IMR-90 (cell line): ENCODE results near the gene EVPL. TPM values are rescaled to one million over a fixed set of nuclear protein-coding genes. Genes with fewer than 3 reads are reported as not detected.

Experiments used
- ATAC-seq: fragments of 200-7000 bp; cut with Tn5 transposase; 2 replicates; pipeline ENCODE4 v1.9.1; 2020; ENCODE audit warnings: low read depth, mild to moderate bottlenecking, moderate library complexity
- BruUV-seq: library from RNA; stranded (reverse); fragments of 400-500 nt; replicated peaks from 2 replicates; lab custom pipeline; 2021; lab: Mats Ljungman, UMichigan
- CTCF ChIA-PET: fragments of 300-600 bp; formaldehyde crosslinking; extraction: SDS; loops from one replicate; lab custom pipeline; 2021; ENCODE audit warnings: antibody characterized with exemption; lab: Yijun Ruan, JAX
- POLR2A ChIA-PET: fragments of 300-600 bp; sonication (Branson Sonifier 250); formaldehyde crosslinking; loops from one replicate; lab custom pipeline; 2022; ENCODE audit warnings: antibody characterized with exemption; ENCODE audit not compliant: unreplicated experiment; lab: Charles Lee
- DNase-seq: peaks from one replicate; pipeline ENCODE4 v3.0.0; 2013
- H2AFZ ChIP-seq: replicated peaks from 2 replicates; pipeline ENCODE3; 2013; ENCODE audit warnings: low read length, mild to moderate bottlenecking; ENCODE audit not compliant: poor library complexity
- H2AK5ac ChIP-seq: 2 replicates; pipeline ENCODE4 v1.6.1; 2013; ENCODE audit warnings: low read depth, low read length, inconsistent platforms
- H2AK9ac ChIP-seq: replicated peaks from 2 replicates; pipeline ENCODE3; 2013; ENCODE audit warnings: mild to moderate bottlenecking, low read depth, low read length, moderate library complexity; ENCODE audit not compliant: poor library complexity
- H2BK120ac ChIP-seq: 2 replicates; pipeline ENCODE4 v1.6.1; 2013; ENCODE audit warnings: low read depth, low read length, inconsistent platforms
- H2BK15ac ChIP-seq: 3 replicates; pipeline ENCODE4 v1.6.1; 2013; ENCODE audit warnings: low read depth, low read length, inconsistent platforms
- H2BK20ac ChIP-seq: 2 replicates; pipeline ENCODE4 v1.6.1; 2013; ENCODE audit warnings: low read depth, mild to moderate bottlenecking, inconsistent platforms, low read length, moderate library complexity
- H2BK5ac ChIP-seq: 2 replicates; pipeline ENCODE4 v1.6.1; 2013; ENCODE audit warnings: mild to moderate bottlenecking, low read depth, low read length, inconsistent platforms; ENCODE audit not compliant: poor library complexity, severe bottlenecking
- H3K14ac ChIP-seq: replicated peaks from 2 replicates; pipeline ENCODE4 v1.6.1; 2013; ENCODE audit warnings: low read depth, low read length, inconsistent platforms
- H3K18ac ChIP-seq: 2 replicates; pipeline ENCODE4 v1.6.1; 2013; ENCODE audit warnings: low read depth, low read length, control low read depth
- H3K23ac ChIP-seq: 2 replicates; pipeline ENCODE4 v1.6.1; 2013; ENCODE audit warnings: low read depth, low read length, inconsistent platforms
- H3K27ac ChIP-seq: 2 replicates; pipeline ENCODE4 v1.5.1; 2013; ENCODE audit warnings: mild to moderate bottlenecking, control low read depth, low read length; ENCODE audit not compliant: insufficient read depth
- H3K27me3 ChIP-seq: 2 replicates; pipeline ENCODE4 v1.6.1; 2013; ENCODE audit warnings: low read length; ENCODE audit not compliant: control insufficient read depth, insufficient read depth
- H3K36me3 ChIP-seq: 2 replicates; pipeline ENCODE4 v1.6.1; 2013; ENCODE audit warnings: low read length, mixed read lengths; ENCODE audit not compliant: control insufficient read depth, insufficient read depth
- H3K4ac ChIP-seq: 2 replicates; pipeline ENCODE4 v1.6.1; 2013; ENCODE audit warnings: low read depth, low read length, inconsistent platforms
- H3K4me1 ChIP-seq: 2 replicates; pipeline ENCODE4 v1.6.1; 2013; ENCODE audit warnings: low read length, mixed read lengths; ENCODE audit not compliant: control insufficient read depth, insufficient read depth
- H3K4me2 ChIP-seq: 2 replicates; pipeline ENCODE4 v1.6.1; 2013; ENCODE audit warnings: low read depth, mild to moderate bottlenecking, control low read depth, low read length, moderate library complexity
- H3K4me3 ChIP-seq: 2 replicates; pipeline ENCODE4 v1.5.1; 2013; ENCODE audit warnings: low read depth, mild to moderate bottlenecking, control low read depth, low read length, moderate library complexity; ENCODE audit not compliant: insufficient read depth
- H3K56ac ChIP-seq: 2 replicates; pipeline ENCODE4 v1.6.1; 2013; ENCODE audit warnings: low read length, inconsistent platforms; ENCODE audit not compliant: insufficient read depth; ENCODE audit errors: extremely low read depth
- H3K79me1 ChIP-seq, 2 experiments: 2 replicates each; pipeline ENCODE4 v1.6.1; 2013; ENCODE audit warnings: low read length in 2 of 2, inconsistent platforms in 1 of 2, low read depth in 1 of 2
- H3K9ac ChIP-seq: 2 replicates; pipeline ENCODE4 v1.6.1; 2013; ENCODE audit warnings: low read depth, low read length, control low read depth
- H3K9me1 ChIP-seq: 2 replicates; pipeline ENCODE4 v1.6.1; 2013; ENCODE audit warnings: low read length, inconsistent platforms; ENCODE audit not compliant: insufficient read depth
- H3K9me3 ChIP-seq: 2 replicates; pipeline ENCODE4 v1.6.1; 2013; ENCODE audit warnings: low read length; ENCODE audit not compliant: control insufficient read depth, insufficient read depth
- H4K20me1 ChIP-seq: 2 replicates; pipeline ENCODE4 v1.6.1; 2013; ENCODE audit warnings: low read length, inconsistent platforms; ENCODE audit not compliant: insufficient read depth
- H4K5ac ChIP-seq: 2 replicates; pipeline ENCODE4 v1.6.1; 2013; ENCODE audit warnings: mild to moderate bottlenecking, low read depth, low read length, control low read depth
- H4K8ac ChIP-seq, 2 experiments: 2 replicates each; pipeline ENCODE4 v1.6.1; 2013; ENCODE audit warnings: low read depth in 2 of 2, low read length in 2 of 2, control low read depth in 1 of 2, inconsistent platforms in 1 of 2
- H4K91ac ChIP-seq: 2 replicates; pipeline ENCODE4 v1.6.1; 2013; ENCODE audit warnings: low read depth, low read length, inconsistent platforms; ENCODE audit not compliant: insufficient read depth
- BHLHE40 ChIP-seq: fragments of 150-350 bp; IDR thresholded peaks from 2 replicates; pipeline ENCODE4 v1.6.1; 2016; ENCODE audit warnings: mild to moderate bottlenecking, low read depth, low read length
- CEBPB ChIP-seq: IDR thresholded peaks from 2 replicates; pipeline ENCODE4 v1.6.1; 2012; ENCODE audit warnings: low read depth, low read length, improper control_type of control experiment
- CHD1 ChIP-seq: IDR thresholded peaks from 2 replicates; pipeline ENCODE4 v1.6.1; 2012; ENCODE audit warnings: low read depth, low read length, improper control_type of control experiment
- FOS ChIP-seq: fragments of 150-350 bp; IDR thresholded peaks from 2 replicates; pipeline ENCODE4 v1.6.1; 2016; ENCODE audit warnings: low read depth, low read length
- MAZ ChIP-seq: IDR thresholded peaks from 2 replicates; pipeline ENCODE4 v1.6.1; 2012; ENCODE audit warnings: low read depth, mild to moderate bottlenecking, low read length, improper control_type of control experiment, moderate library complexity, borderline replicate concordance
- MXI1 ChIP-seq: IDR thresholded peaks from 2 replicates; pipeline ENCODE4 v1.6.1; 2012; ENCODE audit warnings: low read depth, mild to moderate bottlenecking, low read length, moderate library complexity, borderline replicate concordance
- POLR2A ChIP-seq: IDR thresholded peaks from 2 replicates; pipeline ENCODE4 v1.6.1; 2012; ENCODE audit warnings: mild to moderate bottlenecking, low read depth, low read length
- WGBS, 2 experiments: methylation state at CpG; one replicate each; pipeline versions ENCODE4 v1.1.5 to v1.1.7; 2013; ENCODE audit warnings: missing lambda C conversion rate in 2 of 2; ENCODE audit not compliant: insufficient read length in 1 of 2; ENCODE audit errors: extremely low coverage in 2 of 2; 5-methylcytosine and 5-hydroxymethylcytosine counted together
- dilution Hi-C: fragments of 300-500 bp; cut with HindIII; formaldehyde crosslinking; loops from one replicate; pipeline ENCODE4 v1.14.3; 2018; ENCODE audit warnings: low sequenced_read_pairs; ENCODE audit not compliant: unreplicated experiment
- in situ Hi-C: fragments of 300-500 bp; cut with MboI; formaldehyde crosslinking; loops from 3 replicates; pipeline ENCODE4 v1.14.3; 2019; ENCODE audit warnings: low sequenced_read_pairs, inconsistent platforms, mixed read lengths
- intact Hi-C: fragments of 100-400 bp; cut with micrococcal nuclease; formaldehyde crosslinking; loops from 2 replicates; pipeline ENCODE4 v1.10.0; 2022
- polyA plus RNA-seq, 3 experiments: library from polyadenylated mRNA; depleted of rRNA; stranded (reverse); fragments of >200 nt; gene quantifications; 2 replicates each; pipeline ENCODE4 v1.2.3, GENCODE V29; 2012; ENCODE audit warnings: low replicate concordance in 1 of 3
- total RNA-seq: library from RNA; depleted of rRNA; stranded (reverse); fragments of >200 nt; gene quantifications from 2 replicates; pipeline ENCODE4 v1.2.3, GENCODE V29; 2012
- TF ChIP-seq, protein P1 (sequence below): fragments of 150-350 bp; IDR thresholded peaks from 2 replicates; pipeline ENCODE4 v1.6.1; 2016; ENCODE audit warnings: low read depth, mild to moderate bottlenecking, low read length, moderate library complexity, borderline replicate concordance
- TF ChIP-seq, protein P2 (sequence below): conservative IDR thresholded peaks from 2 replicates; pipeline ENCODE4 v1.5.1; 2012; ENCODE audit warnings: mild to moderate bottlenecking, low read depth, low read length, improper control_type of control experiment

The EVPL gene
- total and polyA plus RNA-seq, 2 of the 4 experiments (the other 2 are of a cell fraction) = not detected

DNA sequence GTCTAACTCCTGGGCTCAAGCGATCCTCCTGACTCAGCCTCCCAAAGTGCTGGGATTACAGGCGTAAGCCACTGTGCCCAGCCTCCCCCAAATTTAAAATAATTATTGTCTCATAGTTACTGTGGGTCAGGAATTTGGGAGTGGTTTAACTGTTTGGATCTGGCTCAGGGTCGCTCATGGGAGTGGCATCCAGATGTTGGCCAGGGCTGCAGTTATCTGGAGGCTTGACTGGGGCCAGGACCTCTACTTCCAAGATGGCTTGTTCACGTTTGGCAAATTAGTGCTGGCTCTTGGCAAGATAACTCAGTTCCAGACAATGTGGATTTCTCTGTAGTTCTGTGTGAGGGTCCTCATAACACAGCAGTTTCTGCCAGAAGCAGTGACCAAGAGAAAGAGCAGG lies 40.1 kb downstream of the EVPL start:
- dilution Hi-C loops = no loop called here

More for the DNA sequence above, 40.1 kb downstream of the EVPL start:
- Histone ChIP-seq H3K18ac (no peak overlapping the region), H3K27me3 (no peaks in the 10 kb centered on the region), H3K27ac (no peak overlapping the region), H3K56ac (no peak overlapping the region), H2BK20ac (no peak overlapping the region), H3K9me1 (peaks cover 16% of the 10 kb centered on the region), H3K9me3 (no peaks in the 10 kb centered on the region), H2AFZ (no peak overlapping the region), H4K8ac (no peak overlapping the region), H2BK15ac (no peak overlapping the region), H3K36me3 (peaks cover 13% of the 10 kb centered on the region), H2AK5ac (peak overlapping the region; percentile 3; the same call in 1 of the 2 replicates), H3K23ac (no peak overlapping the region; the same call in 1 of the 2 replicates), H3K79me1 (peaks cover 19 to 30% of the 10 kb centered on the region in 2 experiments), H3K4ac (no peak overlapping the region), H4K5ac (no peak overlapping the region), H4K91ac (no peak overlapping the region), H3K4me1 (peaks cover 5% of the 10 kb centered on the region; the same call in 1 of the 2 replicates), H2BK120ac (no peak overlapping the region), H2BK5ac (no peak overlapping the region), H4K20me1 (no peaks in the 10 kb centered on the region), H3K4me3 (no peak overlapping the region), H2AK9ac (no peak overlapping the region), H3K14ac (no peak overlapping the region; the same call in 1 of the 2 replicates), H3K4me2 (no peak overlapping the region), H3K9ac (no peak overlapping the region)
- WGBS, 2 experiments = 38% methylated on average over 1 of the region's 4 CpGs; no CpG with 5 or more reads in 1 of the 2 experiments
- ChIA-PET POLR2A (no interaction called here), CTCF (no interaction called here)
- DNase-seq (no peak), ATAC-seq (peak; percentile 22; the same call in 1 of the 2 replicates)
- in situ Hi-C loops = no loop called here
- intact Hi-C loops = no loop called here
- TF ChIP-seq MAZ = no peak
- TF ChIP-seq, protein P1, sequence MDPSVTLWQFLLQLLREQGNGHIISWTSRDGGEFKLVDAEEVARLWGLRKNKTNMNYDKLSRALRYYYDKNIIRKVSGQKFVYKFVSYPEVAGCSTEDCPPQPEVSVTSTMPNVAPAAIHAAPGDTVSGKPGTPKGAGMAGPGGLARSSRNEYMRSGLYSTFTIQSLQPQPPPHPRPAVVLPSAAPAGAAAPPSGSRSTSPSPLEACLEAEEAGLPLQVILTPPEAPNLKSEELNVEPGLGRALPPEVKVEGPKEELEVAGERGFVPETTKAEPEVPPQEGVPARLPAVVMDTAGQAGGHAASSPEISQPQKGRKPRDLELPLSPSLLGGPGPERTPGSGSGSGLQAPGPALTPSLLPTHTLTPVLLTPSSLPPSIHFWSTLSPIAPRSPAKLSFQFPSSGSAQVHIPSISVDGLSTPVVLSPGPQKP = no peak
- no peak for TF ChIP-seq CEBPB
- no peak for TF ChIP-seq MXI1
- TF ChIP-seq FOS = no peak
- TF ChIP-seq POLR2A = no peak
- no peak for TF ChIP-seq CHD1
- TF ChIP-seq, protein P2, sequence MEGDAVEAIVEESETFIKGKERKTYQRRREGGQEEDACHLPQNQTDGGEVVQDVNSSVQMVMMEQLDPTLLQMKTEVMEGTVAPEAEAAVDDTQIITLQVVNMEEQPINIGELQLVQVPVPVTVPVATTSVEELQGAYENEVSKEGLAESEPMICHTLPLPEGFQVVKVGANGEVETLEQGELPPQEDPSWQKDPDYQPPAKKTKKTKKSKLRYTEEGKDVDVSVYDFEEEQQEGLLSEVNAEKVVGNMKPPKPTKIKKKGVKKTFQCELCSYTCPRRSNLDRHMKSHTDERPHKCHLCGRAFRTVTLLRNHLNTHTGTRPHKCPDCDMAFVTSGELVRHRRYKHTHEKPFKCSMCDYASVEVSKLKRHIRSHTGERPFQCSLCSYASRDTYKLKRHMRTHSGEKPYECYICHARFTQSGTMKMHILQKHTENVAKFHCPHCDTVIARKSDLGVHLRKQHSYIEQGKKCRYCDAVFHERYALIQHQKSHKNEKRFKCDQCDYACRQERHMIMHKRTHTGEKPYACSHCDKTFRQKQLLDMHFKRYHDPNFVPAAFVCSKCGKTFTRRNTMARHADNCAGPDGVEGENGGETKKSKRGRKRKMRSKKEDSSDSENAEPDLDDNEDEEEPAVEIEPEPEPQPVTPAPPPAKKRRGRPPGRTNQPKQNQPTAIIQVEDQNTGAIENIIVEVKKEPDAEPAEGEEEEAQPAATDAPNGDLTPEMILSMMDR = no peak
- TF ChIP-seq BHLHE40 = no peak
- no TSS peak for BruUV-seq
